ENCODE data around the gene NTPCR.

NTPCR gene

DNA sequence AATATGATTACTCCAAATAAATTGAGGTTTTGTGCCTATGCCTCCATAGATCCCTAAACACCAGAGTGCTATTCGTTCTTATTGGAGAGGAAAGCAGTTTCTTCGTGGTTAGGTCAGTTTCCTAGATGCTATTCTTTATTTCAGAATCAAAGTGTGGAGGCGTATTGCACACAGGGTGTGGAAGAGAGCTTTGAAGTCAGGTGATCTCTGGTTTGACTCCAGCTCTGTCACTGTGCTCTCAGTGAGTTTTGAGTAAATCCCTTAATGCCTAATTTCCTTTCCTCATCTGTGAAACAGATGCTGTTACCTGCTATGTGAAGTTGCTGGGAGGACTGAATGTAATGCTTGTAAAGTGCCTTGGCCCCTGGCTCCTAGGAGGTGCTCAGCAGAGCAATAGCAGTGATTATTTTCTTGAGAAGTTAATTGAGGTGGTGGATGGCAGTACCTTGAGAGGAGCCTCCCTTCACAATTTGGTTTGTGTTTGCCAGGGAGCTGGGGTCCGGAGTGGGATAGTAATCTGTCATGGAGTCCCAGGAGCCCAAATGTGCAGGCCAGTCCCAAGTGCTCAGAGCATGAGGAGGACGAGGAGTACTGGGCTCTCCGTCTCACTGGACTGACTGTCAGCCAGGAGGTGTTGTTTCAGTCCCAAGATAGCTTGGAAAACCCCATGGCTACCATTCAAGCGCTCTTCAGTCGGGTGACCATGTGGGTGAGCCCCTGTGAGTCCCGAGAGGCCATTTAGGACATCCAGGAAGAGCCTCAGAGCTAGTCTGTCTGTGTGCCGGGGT, 14.9 kb downstream of the NTPCR start:
- DNase-seq = no peak

GRCh38 chr1:232965912-232966217, 15.5 kb downstream of the NTPCR start:
- no peak for DNase-seq

DNA sequence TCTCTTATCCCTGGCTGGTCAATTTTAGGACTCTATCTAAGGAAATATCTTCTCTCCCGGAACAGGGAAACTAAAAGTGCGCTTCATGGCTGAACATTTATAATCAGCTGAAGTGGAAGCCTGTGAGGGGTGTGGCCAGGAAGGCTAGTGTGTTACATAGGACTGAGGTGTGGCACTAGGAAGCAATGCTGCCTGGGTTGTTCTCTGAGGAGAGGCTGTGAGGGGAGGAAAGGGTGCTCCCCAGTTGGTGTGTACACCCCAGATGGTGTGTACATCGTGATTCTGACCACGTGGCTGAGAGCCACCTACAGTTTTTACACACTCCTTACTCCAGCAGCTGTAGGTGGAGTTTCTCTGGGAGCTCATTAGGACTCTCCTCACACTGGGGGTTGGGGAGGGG, 16.3 kb downstream of the NTPCR start:
- no peak for DNase-seq

DNA sequence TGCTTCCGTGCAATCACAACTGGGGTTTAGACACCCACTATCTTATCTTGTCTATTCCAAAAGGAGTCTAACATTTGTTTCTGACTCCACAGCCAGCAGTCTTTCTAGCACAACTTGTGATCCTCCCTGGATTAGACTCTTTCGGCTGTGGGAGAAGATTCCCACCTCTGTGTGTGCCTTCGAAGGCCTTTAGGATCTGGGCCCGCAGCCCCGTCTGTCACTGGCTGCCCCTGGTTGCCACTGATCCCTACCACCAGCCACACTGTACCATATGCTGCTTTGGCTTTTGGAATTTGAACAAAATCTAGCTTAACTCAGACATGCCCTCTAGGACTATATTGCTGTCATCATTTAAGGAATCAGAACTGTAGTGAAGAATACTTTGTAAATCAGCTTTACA, 18.0 kb downstream of the NTPCR start:
- DNase-seq = no peak

- DNase-seq = no peak
These were observed 18.6 kb downstream of the NTPCR start for GRCh38 chr1:232968965-232969364.

DNA sequence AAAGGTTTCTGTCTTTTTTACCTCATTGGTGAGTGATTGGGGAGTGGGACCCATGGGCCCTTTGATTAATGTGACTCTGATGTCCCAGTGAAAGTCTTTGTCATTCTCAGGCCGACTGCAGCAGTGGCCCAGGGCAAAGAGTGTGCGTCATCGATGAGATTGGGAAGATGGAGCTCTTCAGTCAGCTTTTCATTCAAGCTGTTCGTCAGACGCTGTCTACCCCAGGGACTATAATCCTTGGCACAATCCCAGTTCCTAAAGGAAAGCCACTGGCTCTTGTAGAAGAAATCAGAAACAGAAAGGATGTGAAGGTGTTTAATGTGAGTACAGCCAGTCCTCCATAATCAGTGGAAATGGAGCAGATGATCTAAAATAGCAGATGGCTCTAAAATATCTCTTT, 19.4 kb downstream of the NTPCR start:
- DNase-seq = no peak

DNA sequence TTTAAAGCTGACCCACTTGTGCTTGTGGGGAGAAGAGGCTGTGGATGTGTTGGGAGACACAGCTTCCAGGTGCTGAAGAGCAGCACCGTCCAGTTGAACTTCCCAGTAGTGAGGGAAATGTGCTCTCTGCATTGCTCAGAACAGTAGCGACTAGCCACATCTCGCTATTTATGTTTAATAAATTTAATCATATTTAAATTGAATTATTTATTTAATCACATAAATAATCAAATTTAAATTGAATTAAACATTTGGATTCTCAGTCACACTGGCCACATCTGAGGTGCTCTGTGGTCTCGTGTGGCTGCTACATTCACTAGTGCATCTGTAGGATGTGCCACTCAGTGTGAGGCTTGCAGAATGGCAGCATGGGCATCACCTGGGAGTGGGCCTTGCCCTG, 20.1 kb downstream of the NTPCR start:
- DNase-seq = no peak

DNA sequence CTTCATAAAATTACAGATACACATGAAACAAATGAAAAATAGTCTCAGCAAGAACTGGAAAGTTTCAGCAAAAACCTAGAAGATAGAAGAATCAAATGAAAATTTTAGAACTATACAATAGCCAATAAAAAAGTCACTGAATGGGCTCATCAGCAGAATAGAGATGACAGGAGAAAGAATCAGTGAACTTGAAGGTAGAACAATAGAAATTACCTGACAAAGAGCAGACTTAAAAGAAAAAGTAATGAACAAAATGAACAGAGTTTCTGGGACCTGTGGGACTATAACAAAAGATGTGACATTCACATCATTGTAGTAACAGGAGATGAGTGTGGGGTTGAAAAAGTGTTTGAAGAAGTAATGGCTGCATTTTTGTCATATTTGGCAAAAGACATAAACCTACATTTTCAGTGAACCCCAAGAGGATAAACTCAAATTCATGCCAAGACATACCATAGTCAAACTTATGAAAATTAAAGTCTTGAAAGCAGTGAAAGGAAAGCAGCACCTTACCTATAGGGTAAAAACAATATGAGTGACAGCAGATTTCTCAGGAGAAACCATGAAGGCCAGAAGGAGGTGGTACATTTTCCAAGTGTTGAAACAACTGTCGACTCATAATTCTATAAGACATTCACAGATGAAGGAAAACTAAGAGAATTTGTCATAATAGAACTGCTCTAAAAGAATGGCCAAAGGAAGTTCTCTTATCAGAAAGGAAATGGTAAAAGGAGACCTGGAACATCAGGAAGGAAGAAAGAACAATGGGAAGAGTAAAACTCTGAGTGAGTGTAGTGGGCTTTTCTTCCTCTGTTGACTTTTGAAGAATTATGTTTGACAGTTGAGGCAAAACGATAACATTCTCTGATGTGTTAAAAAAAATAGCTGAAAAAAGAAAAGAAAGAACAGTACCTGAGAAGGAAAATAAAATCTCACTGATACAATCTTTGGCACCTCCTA, 23.5 kb downstream of the NTPCR start:
- no peak for DNase-seq

- DNase-seq = no peak
These were observed 24.6 kb downstream of the NTPCR start for GRCh38 chr1:232974971-232975370.

DNA sequence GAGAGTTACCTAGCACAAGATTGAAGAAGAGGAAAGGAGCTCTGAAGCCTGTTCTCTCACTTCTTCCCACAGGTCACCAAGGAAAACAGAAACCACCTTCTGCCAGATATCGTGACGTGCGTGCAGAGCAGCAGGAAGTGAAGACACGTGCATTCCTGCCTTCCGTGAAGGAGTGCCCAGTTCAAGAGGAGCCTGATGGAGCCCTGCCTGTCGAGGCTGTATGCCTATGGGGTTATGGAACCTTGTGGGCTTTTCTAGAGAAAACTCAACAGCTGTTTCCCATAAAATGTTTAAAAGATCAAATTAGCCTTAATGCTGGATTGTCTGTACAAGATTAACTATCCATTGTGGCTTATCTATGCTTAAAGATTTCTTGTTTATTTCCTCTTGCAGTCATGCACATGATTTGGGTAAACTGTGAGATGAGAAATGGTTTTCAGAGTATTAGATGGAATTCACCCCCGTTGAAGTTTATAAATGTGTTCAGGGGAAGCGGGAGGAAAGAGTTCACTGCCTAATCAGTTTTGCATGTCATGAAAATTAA, 27.8 kb downstream of the NTPCR start:
- DNase-seq = peak; percentile 13 to 38

DNA sequence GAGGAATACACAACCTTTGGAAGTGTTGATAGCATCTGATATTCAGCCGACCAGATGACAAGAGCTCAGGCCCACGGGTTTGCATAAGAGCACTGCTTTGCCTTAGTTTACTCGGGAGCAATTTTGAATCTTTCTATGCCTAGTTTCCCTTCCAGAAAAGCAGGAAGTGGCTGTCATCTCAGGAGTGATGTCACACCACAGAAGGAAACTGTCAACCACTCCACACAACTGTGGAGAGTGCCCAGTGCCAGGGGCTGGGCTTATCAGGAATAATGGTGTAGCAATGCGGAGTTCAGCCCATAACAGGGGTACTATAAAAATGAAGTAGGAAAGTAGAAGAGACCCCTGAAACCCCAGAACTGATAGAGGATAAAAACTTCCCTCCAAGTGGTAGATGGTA, 28.4 kb downstream of the NTPCR start:
- DNase-seq = no peak

GRCh38 chr1:232979558-232979957, 29.1 kb downstream of the NTPCR start:
- no peak for DNase-seq

DNA sequence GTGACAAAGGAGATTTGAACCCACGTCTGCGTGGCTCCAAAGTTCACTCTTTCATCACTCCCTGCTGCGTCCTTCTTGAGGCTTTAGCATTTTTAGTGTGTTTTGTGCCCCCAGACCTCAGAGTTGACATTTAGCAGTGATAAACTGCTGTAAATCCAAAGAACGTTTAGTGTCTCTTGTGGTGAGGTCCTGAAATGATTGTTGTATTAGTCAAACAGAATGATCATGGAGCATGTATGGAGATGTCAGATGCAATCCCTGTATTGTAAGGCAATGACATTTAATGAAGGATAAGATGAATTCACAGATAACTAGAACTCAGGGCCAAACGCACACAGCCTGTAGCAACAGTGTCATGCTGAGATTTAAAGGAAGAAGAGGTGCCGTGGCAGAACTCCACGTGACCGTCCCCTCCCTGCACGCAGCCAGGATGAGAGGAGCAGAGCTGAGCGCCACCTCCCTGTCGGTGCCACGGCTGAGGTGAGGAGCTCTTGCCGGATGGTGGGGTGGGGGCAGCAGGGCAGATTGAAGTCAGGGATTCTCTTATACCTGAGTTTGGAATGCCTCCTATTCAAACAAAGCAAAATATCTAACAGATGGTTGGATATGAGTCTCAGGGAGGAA, 30.1 kb downstream of the NTPCR start:
- no peak for DNase-seq

DNA sequence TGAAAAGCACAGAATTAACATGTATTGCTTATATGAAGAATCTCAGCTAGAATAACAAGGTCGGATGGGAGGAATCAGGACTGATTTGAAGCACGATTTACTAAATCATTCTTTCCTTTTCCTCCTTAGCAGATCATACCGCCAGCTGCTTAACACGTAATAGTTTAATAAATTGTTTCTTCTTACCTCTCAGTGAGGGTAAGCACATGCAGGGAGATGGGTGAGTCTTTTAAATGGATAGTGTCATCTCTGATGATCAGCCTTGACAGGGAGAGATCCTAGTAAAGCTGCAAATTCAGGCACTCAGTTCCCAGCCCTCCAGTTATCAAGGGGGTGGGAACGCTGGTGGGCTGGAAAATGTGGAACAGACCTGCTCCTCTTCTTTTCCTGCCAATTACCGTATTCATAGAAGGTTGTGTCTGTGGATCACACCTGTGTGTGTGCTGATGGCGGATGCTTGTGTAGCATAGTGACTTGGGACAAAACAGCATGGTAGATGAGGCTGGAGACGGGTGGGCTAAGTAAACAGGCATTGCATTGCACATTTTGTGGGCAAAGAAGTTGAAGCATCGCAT, 30.7 kb downstream of the NTPCR start:
- DNase-seq = no peak

DNA sequence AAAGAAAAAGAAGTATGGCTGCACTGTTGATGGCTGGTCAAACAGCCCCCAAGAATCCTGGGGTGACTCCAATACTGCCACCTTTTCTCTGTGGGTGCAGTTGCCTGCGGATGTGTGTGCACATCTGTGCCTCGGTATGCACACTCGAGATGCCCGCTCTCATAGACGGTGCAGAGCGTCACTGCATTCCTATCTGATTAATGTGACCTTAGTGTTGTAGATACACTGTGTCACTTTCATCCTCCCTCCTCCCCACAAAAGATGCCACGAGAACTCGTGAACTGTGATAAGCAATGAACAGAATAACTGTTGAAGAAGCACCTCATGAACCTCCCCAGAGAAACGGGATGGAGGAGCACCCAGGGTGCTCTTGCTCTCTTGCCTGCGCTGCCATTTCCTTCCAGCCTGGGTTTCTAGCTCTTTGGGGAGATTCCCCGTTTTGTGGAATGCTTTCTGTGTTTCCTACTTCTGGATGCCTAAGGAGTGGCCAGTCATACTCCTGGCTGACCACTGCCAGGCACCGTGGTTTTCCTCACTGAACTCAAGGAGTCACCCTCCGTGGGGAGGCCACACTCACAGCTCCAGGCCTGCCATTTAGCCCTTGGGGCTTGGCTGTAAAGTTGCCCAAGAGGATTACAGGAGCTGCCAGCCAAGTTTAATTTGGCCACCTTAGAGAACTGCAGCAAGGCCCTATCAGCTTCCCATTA, 32.0 kb downstream of the NTPCR start:
- DNase-seq = no peak

DNA sequence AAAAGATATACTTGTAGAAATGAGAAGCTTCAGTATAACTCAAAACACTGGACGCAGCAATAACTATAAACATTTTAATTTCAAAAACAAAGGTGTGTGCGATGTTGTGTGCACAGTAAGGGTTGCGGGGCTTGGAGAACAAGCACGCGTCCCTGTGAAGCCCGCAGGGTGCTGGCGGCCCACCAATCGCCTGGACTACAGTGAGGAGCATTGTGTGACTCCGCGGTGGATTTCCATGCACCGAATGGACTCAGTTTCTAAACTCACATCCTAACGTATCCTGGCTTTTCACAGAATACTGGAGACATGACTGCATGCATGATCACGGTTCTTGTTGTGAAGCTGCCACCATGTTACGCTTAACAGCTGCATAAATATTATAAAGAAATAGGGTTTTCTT, 33.0 kb downstream of the NTPCR start:
- no peak for DNase-seq

DNA sequence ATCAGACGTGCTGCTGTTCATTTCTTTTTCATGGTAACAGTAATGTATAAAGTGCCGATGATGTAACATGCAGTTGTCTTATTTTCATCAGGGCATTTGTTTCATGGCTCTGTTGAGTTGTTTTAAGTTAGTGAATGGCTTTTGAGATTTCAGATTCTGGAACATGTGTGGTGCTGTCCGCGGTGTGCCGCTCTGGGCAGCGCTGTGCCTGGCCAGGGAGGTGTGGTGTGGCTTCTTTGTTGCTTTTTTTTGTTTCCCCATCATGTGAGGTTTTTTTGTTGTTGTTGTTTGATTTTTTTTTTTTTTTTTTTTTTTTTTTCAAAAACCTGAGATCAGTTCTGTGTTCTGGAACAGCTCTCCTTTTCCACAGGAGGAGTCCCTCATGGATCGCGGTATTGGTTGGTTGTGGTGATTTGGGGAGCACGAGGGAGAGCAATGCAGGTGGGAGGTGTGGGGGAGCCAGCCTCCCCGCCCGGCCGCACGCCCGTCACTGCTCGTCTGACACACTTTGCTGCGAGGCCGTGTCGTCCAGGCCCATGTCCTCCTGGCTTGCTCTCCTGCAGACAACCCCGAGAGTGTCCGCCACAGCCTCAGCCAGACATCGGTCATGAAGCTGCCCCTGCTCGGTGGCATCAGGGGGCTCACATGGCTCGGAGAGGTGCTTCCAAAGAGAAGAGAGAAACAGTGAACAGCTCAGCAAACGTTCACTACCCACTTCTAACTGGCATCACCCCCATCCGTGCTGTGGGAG, 33.6 kb downstream of the NTPCR start:
- DNase-seq = no peak

DNA sequence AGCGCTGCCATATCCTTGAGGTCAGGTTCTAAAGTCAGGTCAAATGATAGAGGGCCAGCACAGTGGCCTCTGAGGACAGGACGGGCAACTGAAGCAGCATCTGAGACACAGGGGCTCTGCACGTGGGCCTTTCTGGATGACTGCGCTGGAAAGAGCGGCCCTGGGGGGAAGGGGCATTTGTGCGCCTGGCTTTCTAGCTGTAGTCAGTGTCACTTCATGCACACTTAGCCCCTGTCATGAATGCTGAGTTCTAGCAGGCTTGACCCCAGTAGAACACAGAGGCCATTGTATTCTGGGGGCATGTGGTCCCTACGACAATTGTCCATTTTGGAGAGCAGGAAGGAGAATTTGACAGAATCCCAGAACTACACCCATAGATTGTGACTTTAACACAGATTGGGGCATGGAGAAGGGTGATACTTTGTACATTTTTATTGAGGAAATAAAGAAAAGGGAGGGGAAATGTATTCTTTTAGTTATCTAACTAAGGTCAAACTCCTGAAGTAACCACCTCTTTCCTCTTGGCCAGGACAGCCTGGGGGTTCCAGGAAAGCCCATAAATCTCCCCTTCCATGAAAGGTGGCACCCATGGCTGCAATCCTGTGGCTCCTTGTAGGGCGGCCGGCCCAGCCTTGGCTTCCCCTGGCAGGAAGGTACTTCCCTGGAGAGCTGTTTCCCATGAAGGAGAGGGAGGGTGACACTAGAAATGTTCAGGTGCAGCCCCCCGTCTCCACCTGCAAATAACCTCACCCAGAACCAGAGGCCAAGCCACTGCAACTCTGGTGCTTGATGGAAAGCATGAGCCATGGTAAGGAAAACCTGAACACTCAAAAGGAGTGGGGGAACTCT, 34.4 kb downstream of the NTPCR start:
- DNase-seq = no peak

- DNase-seq = no peak
These were observed 35.6 kb downstream of the NTPCR start for GRCh38 chr1:232985882-232986526.

DNA sequence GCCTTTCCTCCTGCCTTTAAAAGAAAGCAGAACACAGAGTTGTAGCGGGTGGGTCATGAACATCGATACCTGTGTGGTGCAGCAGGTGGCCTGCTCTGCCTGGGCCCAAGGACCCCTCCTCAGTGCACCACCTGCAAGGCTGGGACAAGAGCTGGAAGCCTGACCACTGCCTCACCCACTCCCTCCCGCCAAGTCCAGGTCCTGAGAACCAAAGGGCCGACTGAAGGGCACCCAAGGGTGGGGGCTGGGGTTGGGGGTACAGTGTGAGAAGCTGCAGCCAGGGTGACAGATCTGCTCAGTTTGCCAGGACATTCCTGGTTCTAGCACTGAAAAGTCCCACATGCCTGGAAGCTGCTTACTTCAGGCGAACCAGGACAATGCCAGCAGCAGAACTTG, 36.1 kb downstream of the NTPCR start:
- no peak for DNase-seq

Measured in activated CD4-positive, alpha-beta T cell treated with anti-CD3 and anti-CD28 coated beads, Interleukin-2, amount 50 U/mL, for 48 hours (primary cell).